H1 (cell line): ENCODE data around the gene CLEC18B. TPM values are rescaled to one million over a fixed set of nuclear protein-coding genes. Genes with fewer than 3 reads are reported as not detected.
"Not testable (repeated sequence)": the region's sequence is repeated elsewhere in the genome, so short reads cannot be mapped to it uniquely, and the experiment has no call there.

Experiments
- CTCF ChIA-PET: fragments of 300-600 bp; sonication (Branson Sonifier 250); formaldehyde crosslinking; loops from one replicate; lab custom pipeline; 2021; ENCODE audit not compliant: partially characterized antibody; lab: Charles Lee
- POLR2A ChIA-PET: fragments of 300-600 bp; sonication (Branson Sonifier 250); formaldehyde crosslinking; loops from one replicate; lab custom pipeline; 2021; ENCODE audit warnings: inconsistent platforms; ENCODE audit not compliant: partially characterized antibody; lab: Charles Lee
- DNase-seq, 2 experiments: peaks; one replicate each; pipeline versions ENCODE4 v3.0.0 to v3.0.0-alpha.2; 2010 to 2022; ENCODE audit warnings: low spot score in 2 of 2, low read depth in 1 of 2, mixed read lengths in 1 of 2
- FAIRE-seq: peaks from 2 replicates; lab custom pipeline; 2011; peaks lifted over from hg19 to GRCh38; lab: Jason Lieb, UNC
- H2AFZ ChIP-seq: 2 replicates; pipeline ENCODE4 v1.8.1; 2012; ENCODE audit warnings: low read length, inconsistent platforms
- H2AK5ac ChIP-seq: 2 replicates; pipeline ENCODE4 v1.6.1; 2013; ENCODE audit warnings: low read depth, low read length
- H2BK120ac ChIP-seq: replicated peaks from 2 replicates; pipeline ENCODE3; 2013; ENCODE audit warnings: low read depth, low read length, inconsistent platforms
- H2BK12ac ChIP-seq: 2 replicates; pipeline ENCODE4 v1.6.1; 2013; ENCODE audit warnings: low read depth, low read length
- H2BK15ac ChIP-seq: 2 replicates; pipeline ENCODE4 v1.6.1; 2013; ENCODE audit warnings: low read length
- H2BK20ac ChIP-seq: 2 replicates; pipeline ENCODE4 v1.6.1; 2013; ENCODE audit warnings: low read length
- H2BK5ac ChIP-seq: 2 replicates; pipeline ENCODE4 v1.6.1; 2013; ENCODE audit warnings: low read depth, low read length
- H3K14ac ChIP-seq: 2 replicates; pipeline ENCODE4 v1.6.1; 2013; ENCODE audit warnings: inconsistent platforms; ENCODE audit not compliant: insufficient read length
- H3K18ac ChIP-seq: 2 replicates; pipeline ENCODE4 v1.6.1; 2013; ENCODE audit warnings: low read length; ENCODE audit errors: extremely low read depth
- H3K23ac ChIP-seq: 2 replicates; pipeline ENCODE4 v1.6.1; 2013; ENCODE audit warnings: inconsistent platforms; ENCODE audit not compliant: insufficient read length
- H3K23me2 ChIP-seq: 2 replicates; pipeline ENCODE4 v1.6.1; 2013; ENCODE audit warnings: low read depth, low read length
- H3K27ac ChIP-seq: 2 replicates; pipeline ENCODE4 v1.6.1; 2011; ENCODE audit warnings: low read depth, low read length, inconsistent platforms
- H3K27me3 ChIP-seq, 4 experiments: replicated peaks in 1 of 4; 1 replicate in 1 of 4; 2 replicates in 3 of 4; pipeline versions ENCODE4 v1.6.1 to v1.8.1; 2011 to 2013; ENCODE audit warnings: low read length in 3 of 4, mild to moderate bottlenecking in 3 of 4, inconsistent platforms in 2 of 4, mixed read lengths in 2 of 4, moderate library complexity in 1 of 4; ENCODE audit not compliant: control insufficient read depth in 3 of 4, insufficient read depth in 3 of 4; ENCODE audit errors: extremely low read depth in 1 of 4
- H3K36me3 ChIP-seq, 4 experiments: 2 replicates each; pipeline versions ENCODE4 v1.6.1 to v1.8.1; 2011 to 2013; ENCODE audit warnings: mild to moderate bottlenecking in 4 of 4, low read length in 3 of 4, moderate library complexity in 2 of 4, control low read depth in 1 of 4, inconsistent platforms in 1 of 4; ENCODE audit not compliant: insufficient read depth in 4 of 4, control insufficient read depth in 2 of 4
- H3K4ac ChIP-seq: replicated peaks from 2 replicates; pipeline ENCODE3; 2013; ENCODE audit warnings: low read length, low read depth, mixed read lengths, inconsistent platforms; ENCODE audit not compliant: insufficient read length
- H3K4me1 ChIP-seq, 4 experiments: replicated peaks in 1 of 4; 1 replicate in 1 of 4; 2 replicates in 3 of 4; pipeline versions ENCODE4 v1.6.1 to v1.8.1; 2011 to 2013; ENCODE audit warnings: low read length in 3 of 4, inconsistent platforms in 2 of 4, mixed read lengths in 1 of 4; ENCODE audit not compliant: insufficient read depth in 4 of 4, control insufficient read depth in 3 of 4
- H3K4me2 ChIP-seq, 2 experiments: 2 replicates each; pipeline versions ENCODE4 v1.6.1 to v1.8.1; 2011 to 2013; ENCODE audit warnings: low read depth in 2 of 2, low read length in 2 of 2, control low read depth in 1 of 2, inconsistent platforms in 1 of 2, mild to moderate bottlenecking in 1 of 2; ENCODE audit not compliant: insufficient read depth in 1 of 2
- H3K4me3 ChIP-seq, 4 experiments: fragments of 200-600, 300-600 bp in 1 of 4; sonication (generic), shearing (Covaris generic), sonication (Bioruptor Twin) in 1 of 4; 2 replicates each; pipeline versions ENCODE4 v1.5.1 to v1.8.1; 2011 to 2016; ENCODE audit warnings: low read length in 4 of 4, low read depth in 3 of 4, control low read depth in 2 of 4, inconsistent platforms in 2 of 4, mild to moderate bottlenecking in 2 of 4, mixed read lengths in 1 of 4, moderate library complexity in 1 of 4; ENCODE audit not compliant: insufficient read depth in 2 of 4; ENCODE audit errors: extremely low read depth in 1 of 4
- H3K56ac ChIP-seq: replicated peaks from 2 replicates; pipeline ENCODE3; 2013; ENCODE audit warnings: low read depth, mild to moderate bottlenecking, mixed read lengths, low read length, inconsistent platforms; ENCODE audit not compliant: insufficient read length
- H3K79me1 ChIP-seq: 2 replicates; pipeline ENCODE4 v1.6.1; 2013; ENCODE audit warnings: low read depth, low read length, control low read depth
- H3K79me2 ChIP-seq, 2 experiments: 2 replicates each; pipeline versions ENCODE4 v1.6.1 to v1.8.1; 2012 to 2013; ENCODE audit warnings: low read length in 2 of 2, mild to moderate bottlenecking in 2 of 2, inconsistent platforms in 1 of 2; ENCODE audit not compliant: insufficient read depth in 2 of 2, control insufficient read depth in 1 of 2
- H3K9ac ChIP-seq, 4 experiments: replicated peaks in 1 of 4; 1 replicate in 1 of 4; 2 replicates in 3 of 4; pipeline versions ENCODE4 v1.6.1 to v1.8.1; 2011 to 2013; ENCODE audit warnings: low read depth in 3 of 4, low read length in 3 of 4, control low read depth in 2 of 4, mild to moderate bottlenecking in 2 of 4, moderate library complexity in 2 of 4, inconsistent platforms in 1 of 4; ENCODE audit errors: extremely low read depth in 1 of 4
- H3K9me3 ChIP-seq, 2 experiments: 2 replicates each; pipeline versions ENCODE4 v1.6.1 to v1.8.1; 2012 to 2013; ENCODE audit warnings: mild to moderate bottlenecking in 2 of 2, moderate library complexity in 2 of 2, control low read depth in 1 of 2, inconsistent platforms in 1 of 2, low read depth in 1 of 2, low read length in 1 of 2, mixed read lengths in 1 of 2; ENCODE audit not compliant: insufficient read depth in 2 of 2
- H4K20me1 ChIP-seq, 2 experiments: replicated peaks in 1 of 2; 2 replicates each; pipeline versions ENCODE3 to v1.8.1; 2011 to 2013; ENCODE audit warnings: inconsistent platforms in 2 of 2, low read length in 2 of 2, mild to moderate bottlenecking in 1 of 2; ENCODE audit not compliant: insufficient read depth in 2 of 2, control insufficient read depth in 1 of 2
- H4K5ac ChIP-seq: 2 replicates; pipeline ENCODE4 v1.6.1; 2013; ENCODE audit warnings: low read length, low read depth, mixed read lengths, inconsistent platforms; ENCODE audit not compliant: insufficient read length
- H4K8ac ChIP-seq: 2 replicates; pipeline ENCODE4 v1.8.0; 2013; ENCODE audit warnings: mild to moderate bottlenecking, moderate library complexity, low read length, inconsistent platforms; ENCODE audit not compliant: insufficient read depth; ENCODE audit errors: extremely low read depth
- H4K91ac ChIP-seq: replicated peaks from 2 replicates; pipeline ENCODE3; 2013; ENCODE audit warnings: low read length, mixed read lengths, inconsistent platforms; ENCODE audit not compliant: insufficient read length
- WGBS, 2 experiments: shearing (Covaris generic) in 1 of 2; methylation state at CpG; one replicate each; pipeline versions ENCODE4 v1.1.6 to v1.1.7; 2013 to 2015; ENCODE audit warnings: low lambda C conversion rate in 2 of 2, mixed read lengths in 2 of 2, inconsistent platforms in 1 of 2, low coverage in 1 of 2, missing lambda C conversion rate in 1 of 2; ENCODE audit not compliant: insufficient replicate concordance in 2 of 2, insufficient coverage in 1 of 2, insufficient read length in 1 of 2; ENCODE audit errors: extremely low coverage in 1 of 2, missing lambda C conversion rate in 1 of 2; 5-methylcytosine and 5-hydroxymethylcytosine counted together
- polyA plus RNA-seq, 7 experiments: library from polyadenylated mRNA; depleted of rRNA in 3 of 7; stranded (reverse) in 5 of 7; unstranded in 2 of 7; fragments of >200 nt in 5 of 7; fragments of 200-250 nt in 2 of 7; gene quantifications; 1 replicate in 5 of 7; 2 replicates in 1 of 7; 4 replicates in 1 of 7; pipeline versions ENCODE4 v1.2.1 to v1.2.3, GENCODE V29; 2011 to 2013; ENCODE audit warnings: missing spikeins in 2 of 7, mixed read lengths in 2 of 7
- total RNA-seq: library from RNA; stranded (reverse); fragmentation: NEBNext Ultra II Directional; extraction: Animal tissue kit (Norgen Biotek cat#: 25700); gene quantifications from 2 replicates; pipeline ENCODE4 v1.2.1, GENCODE V29; 2021

Gene CLEC18B
- total and polyA plus RNA-seq, 2 of the 8 experiments (the other 6 are each of a cell fraction or from before 2014, with no cell fraction given): 0.11 TPM; not detected in 1

GRCh38 chr16:74443624-74444346 is 22.5 kb upstream of the CLEC18B start:
- H3K27me3 ChIP-seq, H3K4ac ChIP-seq, CTCF ChIA-PET, H2BK5ac ChIP-seq, H2AFZ ChIP-seq, H3K4me1 ChIP-seq, FAIRE-seq, H3K14ac ChIP-seq, H2AK5ac ChIP-seq, H3K56ac ChIP-seq, H3K4me2 ChIP-seq, H3K27ac ChIP-seq, H4K20me1 ChIP-seq, H3K4me3 ChIP-seq, H2BK20ac ChIP-seq, H2BK120ac ChIP-seq, H3K79me2 ChIP-seq, H2BK12ac ChIP-seq, H3K9ac ChIP-seq, H3K18ac ChIP-seq, H3K23ac ChIP-seq, H3K23me2 ChIP-seq, H3K36me3 ChIP-seq, H4K8ac ChIP-seq, H4K5ac ChIP-seq, H2BK15ac ChIP-seq, H3K9me3 ChIP-seq, H3K79me1 ChIP-seq, H4K91ac ChIP-seq, DNase-seq: not testable (repeated sequence)
- 91% methylated on average over 11 of the region's 13 CpGs; no CpG with 5 or more reads in 1 of the 2 experiments for WGBS, 2 experiments
- POLR2A ChIA-PET: interaction anchor here (0.7 kb wide), 1 partner anchor 13 kb away, joined by 3 read pairs; no protein-coding TSS in a partner anchor
